H9 (cell line): ENCODE measurements around the gene MKX. TPM values are rescaled to one million over a fixed set of nuclear protein-coding genes. Genes with fewer than 3 reads are reported as not detected.

Source experiments
- DNase-seq: peaks from one replicate; pipeline ENCODE4 v3.0.0-alpha.2; 2017
- H2AFZ ChIP-seq: one replicate; pipeline ENCODE4 v1.6.1; 2013; ENCODE audit warnings: mild to moderate bottlenecking, low read length, control low read depth, moderate library complexity
- H2AK5ac ChIP-seq: 2 replicates; pipeline ENCODE4 v1.6.1; 2013; ENCODE audit warnings: low read length, control low read depth, mixed read lengths; ENCODE audit not compliant: insufficient read length
- H2BK120ac ChIP-seq: one replicate; pipeline ENCODE4 v1.6.1; 2013; ENCODE audit warnings: low read depth, mild to moderate bottlenecking, low read length, control low read depth, inconsistent platforms; ENCODE audit not compliant: poor library complexity, severe bottlenecking
- H2BK12ac ChIP-seq: 2 replicates; pipeline ENCODE4 v1.6.1; 2013; ENCODE audit warnings: low read length, control low read depth, mixed read lengths, low read depth; ENCODE audit not compliant: insufficient read length
- H2BK15ac ChIP-seq: 2 replicates; pipeline ENCODE4 v1.6.1; 2013; ENCODE audit warnings: low read depth, low read length, control low read depth
- H2BK20ac ChIP-seq: one replicate; pipeline ENCODE4 v1.6.1; 2013; ENCODE audit warnings: low read depth, mild to moderate bottlenecking, low read length, control low read depth, inconsistent platforms; ENCODE audit not compliant: poor library complexity, severe bottlenecking
- H2BK5ac ChIP-seq: 2 replicates; pipeline ENCODE4 v1.6.1; 2013; ENCODE audit warnings: low read length, control low read depth, mixed read lengths; ENCODE audit not compliant: insufficient read length
- H3K14ac ChIP-seq: 2 replicates; pipeline ENCODE4 v1.6.1; 2013; ENCODE audit warnings: low read length, control low read depth; ENCODE audit not compliant: insufficient read depth
- H3K18ac ChIP-seq: 2 replicates; pipeline ENCODE4 v1.6.1; 2013; ENCODE audit warnings: low read depth, mild to moderate bottlenecking, mixed read lengths, low read length, control low read depth; ENCODE audit not compliant: insufficient read length
- H3K23ac ChIP-seq: 2 replicates; pipeline ENCODE4 v1.6.1; 2013; ENCODE audit warnings: low read length, control low read depth, mixed read lengths, low read depth; ENCODE audit not compliant: insufficient read length
- H3K23me2 ChIP-seq: 2 replicates; pipeline ENCODE4 v1.6.1; 2013; ENCODE audit warnings: low read depth, mild to moderate bottlenecking, mixed read lengths, low read length, control low read depth; ENCODE audit not compliant: insufficient read length, poor library complexity, severe bottlenecking
- H3K27ac ChIP-seq: 2 replicates; pipeline ENCODE4 v1.5.1; 2013; ENCODE audit warnings: low read length, control low read depth, mixed read lengths, low read depth; ENCODE audit not compliant: insufficient read length
- H3K27me3 ChIP-seq: 2 replicates; pipeline ENCODE4 v1.6.1; 2013; ENCODE audit warnings: low read length, control low read depth, inconsistent platforms; ENCODE audit not compliant: insufficient read depth
- H3K4ac ChIP-seq: 2 replicates; pipeline ENCODE4 v1.6.1; 2013; ENCODE audit warnings: low read depth, mild to moderate bottlenecking, control low read depth, inconsistent platforms, low read length, moderate library complexity
- H3K4me1 ChIP-seq: 2 replicates; pipeline ENCODE4 v1.6.1; 2013; ENCODE audit warnings: low read length, control low read depth, inconsistent platforms; ENCODE audit not compliant: insufficient read depth
- H3K4me2 ChIP-seq: 2 replicates; pipeline ENCODE4 v1.6.1; 2013; ENCODE audit warnings: low read length, control low read depth, mixed read lengths; ENCODE audit not compliant: insufficient read length, insufficient read depth
- H3K56ac ChIP-seq: 2 replicates; pipeline ENCODE4 v1.6.1; 2013; ENCODE audit warnings: low read depth, mild to moderate bottlenecking, mixed read lengths, low read length, control low read depth; ENCODE audit not compliant: insufficient read length
- H3K79me1 ChIP-seq: 2 replicates; pipeline ENCODE4 v1.6.1; 2013; ENCODE audit warnings: low read depth, mild to moderate bottlenecking, moderate library complexity, low read length, control low read depth, inconsistent platforms; ENCODE audit not compliant: insufficient read depth, poor library complexity, severe bottlenecking
- H3K79me2 ChIP-seq: 2 replicates; pipeline ENCODE4 v1.6.1; 2013; ENCODE audit warnings: low read length, control low read depth, inconsistent platforms; ENCODE audit not compliant: insufficient read depth
- H3K9ac ChIP-seq: 2 replicates; pipeline ENCODE4 v1.6.1; 2013; ENCODE audit warnings: low read length, control low read depth, mixed read lengths; ENCODE audit not compliant: insufficient read length; ENCODE audit errors: extremely low read depth
- H3K9me3 ChIP-seq: one replicate; pipeline ENCODE4 v1.6.1; 2013; ENCODE audit warnings: low read depth, low read length, inconsistent platforms; ENCODE audit not compliant: control insufficient read depth
- H3T11ph ChIP-seq: one replicate; pipeline ENCODE4 v1.6.1; 2013; ENCODE audit warnings: mild to moderate bottlenecking, low read length, control low read depth, inconsistent platforms
- H4K20me1 ChIP-seq: one replicate; pipeline ENCODE4 v1.6.1; 2013; ENCODE audit not compliant: control insufficient read depth, insufficient read length, insufficient read depth
- H4K5ac ChIP-seq: 2 replicates; pipeline ENCODE4 v1.6.1; 2013; ENCODE audit warnings: low read depth, mild to moderate bottlenecking, mixed read lengths, low read length, control low read depth; ENCODE audit not compliant: insufficient read length
- H4K8ac ChIP-seq: replicated peaks from 2 replicates; pipeline ENCODE4 v1.6.1; 2013; ENCODE audit warnings: low read length, control low read depth, mixed read lengths, low read depth; ENCODE audit not compliant: insufficient read length
- H4K91ac ChIP-seq: 2 replicates; pipeline ENCODE4 v1.6.1; 2013; ENCODE audit warnings: low read depth, mild to moderate bottlenecking, moderate library complexity, mixed read lengths, low read length, control low read depth; ENCODE audit not compliant: insufficient read length
- H3K27ac Mint-ChIP-seq, 3 experiments: 2 replicates in 2 of 3; 3 replicates in 1 of 3; pipeline ENCODE4 v1.8.0; 2020 to 2021; ENCODE audit warnings: mixed read lengths in 3 of 3, mild to moderate bottlenecking in 1 of 3, moderate library complexity in 1 of 3
- H3K27me3 Mint-ChIP-seq: 2 replicates; pipeline ENCODE4 v1.8.0; 2021; ENCODE audit warnings: low read depth, mild to moderate bottlenecking, moderate library complexity, mixed read lengths
- H3K36me3 Mint-ChIP-seq, 3 experiments: 2 replicates in 2 of 3; 3 replicates in 1 of 3; pipeline ENCODE4 v1.8.0; 2020 to 2021; ENCODE audit warnings: low read depth in 3 of 3, mixed read lengths in 3 of 3; ENCODE audit not compliant: insufficient read depth in 1 of 3
- H3K4me1 Mint-ChIP-seq, 2 experiments: 2 replicates each; pipeline ENCODE4 v1.8.0; 2020; ENCODE audit warnings: mixed read lengths in 2 of 2
- H3K4me3 Mint-ChIP-seq, 2 experiments: 2 replicates in 1 of 2; 3 replicates in 1 of 2; pipeline ENCODE4 v1.8.0; 2020 to 2021; ENCODE audit warnings: mild to moderate bottlenecking in 2 of 2, mixed read lengths in 2 of 2, moderate library complexity in 1 of 2
- H3K9me3 Mint-ChIP-seq, 2 experiments: 2 replicates in 1 of 2; 3 replicates in 1 of 2; pipeline ENCODE4 v1.8.0; 2020; ENCODE audit warnings: mild to moderate bottlenecking in 2 of 2, mixed read lengths in 2 of 2, moderate library complexity in 1 of 2
- CTCF ChIP-seq: fragments of 200-600 bp; sonication (generic); conservative IDR thresholded peaks from 3 replicates; pipeline ENCODE4 v1.8.0; 2021; ENCODE audit warnings: antibody characterized with exemption, mild to moderate bottlenecking
- WGBS: extraction: QIAGEN DNeasy Blood & Tissue Kit; methylation state at CpG from one replicate; pipeline ENCODE4 v1.1.7; 2013; ENCODE audit warnings: missing lambda C conversion rate, low lambda C conversion rate, mixed read lengths; ENCODE audit not compliant: insufficient read length; ENCODE audit errors: extremely low coverage; 5-methylcytosine and 5-hydroxymethylcytosine counted together
- total RNA-seq: library from RNA; stranded (reverse); gene quantifications from 2 replicates; pipeline ENCODE4 v1.2.1, GENCODE V29; 2021

Gene MKX
- total RNA-seq, 1 experiment from 2014 or later: 0.46 TPM

- peaks cover 8% of the 10 kb centered on the region; the same call in 1 of the 2 replicates for H3K27me3 ChIP-seq
- WGBS: no CpG with 5 or more reads among the region's 1 CpG
These were observed 9.2 kb downstream of the MKX start for GRCh38 chr10:27736396-27736795.

More at GRCh38 chr10:27736396-27736795, 9.2 kb downstream of the MKX start:
- H2BK5ac ChIP-seq: no peak overlapping the region
- H3K23ac ChIP-seq: no peak overlapping the region
- no peak overlapping the region for H3K18ac ChIP-seq
- DNase-seq: no peak
- no peak overlapping the region for H3K56ac ChIP-seq
- H4K91ac ChIP-seq: no peak overlapping the region
- H3K4ac ChIP-seq: no peak overlapping the region
- Mint-ChIP-seq H3K4me1 (peaks cover 0 to 6% of the 10 kb centered on the region in 2 experiments; a peak in 1 of 4 replicates), H3K27ac (no peak overlapping the region), H3K27me3 (peaks cover 46% of the 10 kb centered on the region), H3K4me3 (no peak overlapping the region), H3K36me3 (no peaks in the 10 kb centered on the region), H3K9me3 (no peaks in the 10 kb centered on the region; a peak in 1 of 5 replicates)
- H2BK120ac ChIP-seq: no peak overlapping the region
- no peak overlapping the region for H3K27ac ChIP-seq
- H3T11ph ChIP-seq: no peak overlapping the region
- no peak overlapping the region for H2AFZ ChIP-seq
- no peaks in the 10 kb centered on the region for H3K9me3 ChIP-seq
- no peak overlapping the region for H2AK5ac ChIP-seq
- no peak overlapping the region for H2BK20ac ChIP-seq
- H3K9ac ChIP-seq: no peak overlapping the region
- no peaks in the 10 kb centered on the region for H3K79me1 ChIP-seq
- no peak overlapping the region for H4K8ac ChIP-seq
- no peak overlapping the region for H4K5ac ChIP-seq
- no peak overlapping the region for H2BK12ac ChIP-seq
- H4K20me1 ChIP-seq: no peaks in the 10 kb centered on the region
- H3K4me1 ChIP-seq: no peaks in the 10 kb centered on the region
- H3K23me2 ChIP-seq: peaks cover 5% of the 10 kb centered on the region
- no peaks in the 10 kb centered on the region for H3K79me2 ChIP-seq
- H3K14ac ChIP-seq: no peak overlapping the region
- TF ChIP-seq CTCF: no peak
- no peak overlapping the region for H3K4me2 ChIP-seq
- H2BK15ac ChIP-seq: no peak overlapping the region
